SK-MEL-5 (cell line): ENCODE data around the gene PTCD1. TPM values are rescaled to one million over a fixed set of nuclear protein-coding genes. Genes with fewer than 3 reads are reported as not detected.
"Not testable (repeated sequence)": the region's sequence is repeated elsewhere in the genome, so short reads cannot be mapped to it uniquely, and the experiment has no call there.

ENCODE experiments used
- DNase-seq: peaks from one replicate; pipeline ENCODE4 v3.0.0-alpha.2; 2016; ENCODE audit warnings: low read depth, low spot score
- in situ Hi-C: cut with HindIII; loops from 2 replicates; pipeline ENCODE4 v1.10.0; 2016; ENCODE audit warnings: low sequenced_read_pairs, high pct_unique_total_duplicates, low pct_unique_long_range_greater_than_20kb
- total RNA-seq: library from RNA; depleted of rRNA; stranded (reverse); fragments of >200 nt; shearing (Covaris generic); gene quantifications from 2 replicates; pipeline ENCODE4 v1.2.3, GENCODE V29; 2014

Gene PTCD1
- total RNA-seq, 1 experiment from 2014 or later, result 17.4 TPM

GRCh38 chr7:99456288-99456687 lies 17.7 kb upstream of the PTCD1 start:
- no peak for DNase-seq
- in situ Hi-C loops, result no loop called here

- DNase-seq, result no peak
- in situ Hi-C loops, result no loop called here
Observed at GRCh38 chr7:99455874-99456273, 17.3 kb upstream of the PTCD1 start.

GRCh38 chr7:99453105-99453504 lies 14.5 kb upstream of the PTCD1 start:
- in situ Hi-C loops, result no loop called here
- DNase-seq, result no peak

GRCh38 chr7:99452541-99452940 lies 13.9 kb upstream of the PTCD1 start:
- in situ Hi-C loops, result no loop called here
- no peak for DNase-seq

GRCh38 chr7:99451936-99452335 lies 13.3 kb upstream of the PTCD1 start:
- no peak for DNase-seq
- in situ Hi-C loops, result no loop called here

GRCh38 chr7:99449326-99449725 lies 10.7 kb upstream of the PTCD1 start:
- in situ Hi-C loops, result no loop called here

GRCh38 chr7:99448855-99449254 lies 10.3 kb upstream of the PTCD1 start:
- in situ Hi-C loops, result no loop called here
- no peak for DNase-seq

More at GRCh38 chr7:99449326-99449725, 10.7 kb upstream of the PTCD1 start:
- DNase-seq, result no peak

- DNase-seq, result peak; percentile 75
- in situ Hi-C loops, result no loop called here
Observed at GRCh38 chr7:99447943-99448342, 9.3 kb upstream of the PTCD1 start.

GRCh38 chr7:99446096-99446495 lies 7.5 kb upstream of the PTCD1 start:
- in situ Hi-C loops, result no loop called here
- peak; percentile 70 for DNase-seq

- peak; percentile 37 for DNase-seq
- in situ Hi-C loops, result no loop called here
Observed at GRCh38 chr7:99440195-99440594, 1.6 kb upstream of the PTCD1 start.

GRCh38 chr7:99437946-99438572 lies 539 bp downstream of the PTCD1 start:
- no peak for DNase-seq
- in situ Hi-C loops, result no loop called here

GRCh38 chr7:99433158-99433557 lies 5.4 kb downstream of the PTCD1 start:
- in situ Hi-C loops, result no loop called here
- no peak for DNase-seq

GRCh38 chr7:99431756-99432540 lies 6.7 kb downstream of the PTCD1 start:
- DNase-seq, in situ Hi-C loops: not testable (repeated sequence)

GRCh38 chr7:99429756-99430155 lies 8.8 kb downstream of the PTCD1 start:
- in situ Hi-C loops, result no loop called here
- DNase-seq, result no peak

- peak; percentile 46 for DNase-seq
- in situ Hi-C loops, result no loop called here
Observed at GRCh38 chr7:99428972-99429566, 9.5 kb downstream of the PTCD1 start.

GRCh38 chr7:99424932-99425730 lies 13.5 kb downstream of the PTCD1 start:
- DNase-seq, result no peak
- in situ Hi-C loops, result no loop called here

GRCh38 chr7:99422625-99423024 lies 16.0 kb downstream of the PTCD1 start:
- in situ Hi-C loops, result no loop called here
- no peak for DNase-seq

- DNase-seq, result no peak
- in situ Hi-C loops, result no loop called here
Observed at GRCh38 chr7:99422186-99422585, 16.4 kb downstream of the PTCD1 start.
